Peyer's patch (tissue), 4 donors: ENCODE results near the gene AXDND1. TPM values are rescaled to one million over a fixed set of nuclear protein-coding genes. Genes with fewer than 3 reads are reported as not detected.
A peak's percentile ranks its signal among the peaks of the same experiment; 100 is the strongest.

Experiments
- DNase-seq, 3 donors: peaks; one replicate each; pipeline ENCODE4 v3.0.0-alpha.2; 2017 to 2019
- H3K27ac ChIP-seq, 4 donors: fragments of 200-600 bp; sonication (generic); one replicate each; pipeline ENCODE4 v1.5.1; 2016 to 2019
- H3K27me3 ChIP-seq, 2 donors: fragments of 200-600 bp; sonication (generic); one replicate each; pipeline ENCODE4 v1.5.1; 2019
- H3K36me3 ChIP-seq, 3 donors: fragments of 200-600 bp; sonication (generic); one replicate each; pipeline ENCODE4 v1.5.1; 2016 to 2019
- H3K4me1 ChIP-seq, 4 donors: fragments of 200-600 bp; sonication (generic); one replicate each; pipeline ENCODE4 v1.5.1; 2016 to 2019
- H3K4me3 ChIP-seq, 4 donors: fragments of 200-600 bp; sonication (generic); 1 replicate in 3 of 4; 2 replicates in 1 of 4; pipeline ENCODE4 v1.5.1; 2016 to 2019; ENCODE audit warnings: mild to moderate bottlenecking in 1 of 4
- H3K9me3 ChIP-seq, 4 donors: fragments of 200-600 bp; sonication (generic); one replicate each; pipeline ENCODE4 v1.5.1; 2016 to 2019; ENCODE audit warnings: mild to moderate bottlenecking in 1 of 4
- POLR2A ChIP-seq, 2 donors: fragments of 450-650 bp; IDR thresholded peaks; one replicate each; pipeline ENCODE4 v1.5.1; 2017; ENCODE audit warnings: antibody characterized with exemption in 2 of 2, mild to moderate bottlenecking in 2 of 2, moderate library complexity in 2 of 2
- total RNA-seq, 4 donors: library from RNA; depleted of rRNA; stranded (reverse); fragments of >200 nt; gene quantifications; one replicate each; pipeline ENCODE4 v1.1.0, GENCODE V29; 2016
- TF ChIP-seq, protein P1 (sequence below), 6 experiments: fragments of 450-650 bp in 4 of 6; fragments of 200-600 bp in 2 of 6; sonication (generic) in 1 of 6; IDR thresholded peaks; one replicate each; pipeline ENCODE4 v1.5.1; 2017 to 2019; ENCODE audit warnings: antibody characterized with exemption in 6 of 6, mild to moderate bottlenecking in 3 of 6, moderate library complexity in 1 of 6

Gene AXDND1
- total RNA-seq, 4 donors from 2014 or later = 0.35 to 0.94 TPM; not detected in 2

DNA sequence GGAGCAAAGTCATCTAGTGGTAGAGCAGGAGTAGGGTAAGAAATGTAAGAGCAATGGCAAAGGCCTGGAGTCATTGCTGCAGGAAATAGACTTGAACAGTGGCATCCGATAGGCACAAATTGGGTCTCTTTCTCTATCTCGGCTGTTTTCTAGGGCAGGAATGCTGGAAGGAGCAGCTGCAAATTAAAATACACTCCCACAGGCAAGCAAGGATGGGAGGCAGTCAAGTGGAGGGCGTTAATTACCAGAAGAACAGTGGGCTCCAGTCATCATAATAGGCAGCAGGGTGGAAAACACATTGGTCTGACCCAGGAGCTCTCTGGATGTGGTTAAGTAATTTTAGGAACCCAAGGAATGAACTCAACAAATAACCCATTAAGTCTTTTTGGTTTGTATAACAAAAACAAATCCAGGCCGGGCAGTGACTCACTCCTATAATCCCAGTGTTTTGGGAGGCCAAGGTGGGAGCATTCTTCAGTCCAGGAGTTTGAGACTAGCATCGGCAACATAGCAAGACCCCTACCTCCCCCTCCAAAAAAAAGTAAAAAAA, 218.1 kb downstream of the AXDND1 start:
- H3K4me1 ChIP-seq = no peaks in the 10 kb centered on the region
- no peak for DNase-seq
- H3K27me3 ChIP-seq = no peaks in the 10 kb centered on the region
- H3K27ac ChIP-seq = no peak overlapping the region
- no peak overlapping the region for H3K4me3 ChIP-seq
- TF ChIP-seq, protein P1, sequence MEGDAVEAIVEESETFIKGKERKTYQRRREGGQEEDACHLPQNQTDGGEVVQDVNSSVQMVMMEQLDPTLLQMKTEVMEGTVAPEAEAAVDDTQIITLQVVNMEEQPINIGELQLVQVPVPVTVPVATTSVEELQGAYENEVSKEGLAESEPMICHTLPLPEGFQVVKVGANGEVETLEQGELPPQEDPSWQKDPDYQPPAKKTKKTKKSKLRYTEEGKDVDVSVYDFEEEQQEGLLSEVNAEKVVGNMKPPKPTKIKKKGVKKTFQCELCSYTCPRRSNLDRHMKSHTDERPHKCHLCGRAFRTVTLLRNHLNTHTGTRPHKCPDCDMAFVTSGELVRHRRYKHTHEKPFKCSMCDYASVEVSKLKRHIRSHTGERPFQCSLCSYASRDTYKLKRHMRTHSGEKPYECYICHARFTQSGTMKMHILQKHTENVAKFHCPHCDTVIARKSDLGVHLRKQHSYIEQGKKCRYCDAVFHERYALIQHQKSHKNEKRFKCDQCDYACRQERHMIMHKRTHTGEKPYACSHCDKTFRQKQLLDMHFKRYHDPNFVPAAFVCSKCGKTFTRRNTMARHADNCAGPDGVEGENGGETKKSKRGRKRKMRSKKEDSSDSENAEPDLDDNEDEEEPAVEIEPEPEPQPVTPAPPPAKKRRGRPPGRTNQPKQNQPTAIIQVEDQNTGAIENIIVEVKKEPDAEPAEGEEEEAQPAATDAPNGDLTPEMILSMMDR (IDR thresholded peaks at IDR 0.05) = no peak
- no peak for TF ChIP-seq POLR2A (IDR thresholded peaks at IDR 0.05)
- no peaks in the 10 kb centered on the region for H3K9me3 ChIP-seq
- H3K36me3 ChIP-seq = no peaks in the 10 kb centered on the region

DNA sequence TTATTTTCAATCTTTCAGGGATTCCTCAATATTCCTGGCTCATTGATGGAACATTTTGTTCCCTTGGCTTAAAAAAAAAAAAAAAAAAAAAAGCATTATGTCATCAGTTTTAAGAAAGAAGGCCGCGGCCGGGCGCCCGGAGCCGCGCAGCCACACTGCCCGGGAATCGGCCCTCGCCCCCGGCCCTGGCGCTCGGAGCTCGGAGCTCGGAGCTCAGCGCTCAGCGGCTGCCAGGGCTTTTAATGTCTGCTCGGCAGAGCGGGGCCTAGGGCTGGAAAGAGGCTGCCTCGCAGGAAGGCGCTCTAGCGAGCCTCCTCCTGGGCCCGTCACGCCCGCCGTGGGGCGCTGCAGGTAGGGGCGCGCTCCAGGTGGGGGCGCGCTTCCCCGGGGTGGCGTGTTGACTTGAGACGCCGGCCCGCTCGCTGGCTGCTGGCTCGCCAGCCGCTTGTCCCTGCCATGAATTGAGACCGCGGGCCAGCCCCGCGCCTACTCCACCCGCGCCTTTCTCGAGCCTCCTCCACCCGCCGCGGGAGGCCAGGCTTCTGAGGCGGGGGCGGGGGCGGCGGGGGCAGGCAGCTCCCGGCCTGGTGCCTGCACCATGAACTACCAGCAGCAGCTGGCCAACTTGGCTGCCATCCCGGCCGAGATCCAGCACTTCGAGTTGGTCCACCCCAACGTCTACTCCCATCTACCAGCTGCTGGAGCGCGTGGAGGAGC, 220.5 kb downstream of the AXDND1 start:
- DNase-seq = peak in 2 of 3 donors; percentile 55 to 80
- no peaks in the 10 kb centered on the region for H3K9me3 ChIP-seq
- peak overlapping the region in 3 of 4 donors; percentile 16 to 47 (median 42) for H3K4me3 ChIP-seq
- H3K36me3 ChIP-seq = no peaks in the 10 kb centered on the region
- peak overlapping the region; percentile 38 to 74 (median 48) for H3K27ac ChIP-seq
- peaks cover 0 to under 1% (median 0%) of the 10 kb centered on the region in 4 donors for H3K4me1 ChIP-seq
- no peak for TF ChIP-seq POLR2A (IDR thresholded peaks at IDR 0.05)
- TF ChIP-seq, protein P1 (IDR thresholded peaks at IDR 0.05) = peak in 4 of 6 experiments; percentile 32 to 56 (median 52)
- H3K27me3 ChIP-seq = no peaks in the 10 kb centered on the region

DNA sequence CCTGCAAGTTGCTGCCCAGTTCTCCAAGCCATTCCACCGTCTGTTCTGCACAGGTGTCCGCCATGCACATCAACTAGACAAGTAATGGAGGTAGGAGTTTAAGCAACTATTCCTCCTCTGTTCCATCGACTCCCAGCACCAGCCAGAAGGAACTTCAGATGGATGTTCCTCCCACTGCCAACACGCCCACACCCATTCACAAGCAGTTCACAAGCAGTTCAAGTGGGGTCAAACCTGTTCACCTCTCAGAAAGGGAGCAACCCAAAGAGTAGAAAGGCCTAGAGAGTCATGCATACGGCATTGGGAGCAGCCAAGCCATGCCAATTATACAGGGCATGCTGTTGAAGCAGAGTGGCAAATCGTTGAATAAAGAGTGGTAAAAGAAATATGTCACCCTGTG, 221.6 kb downstream of the AXDND1 start:
- peaks cover 0 to 8% (median 0%) of the 10 kb centered on the region in 4 donors for H3K4me1 ChIP-seq
- peaks cover 0 to 4% (median 0%) of the 10 kb centered on the region in 4 donors for H3K9me3 ChIP-seq
- no peaks in the 10 kb centered on the region for H3K36me3 ChIP-seq
- no peak overlapping the region for H3K27ac ChIP-seq
- no peak for TF ChIP-seq POLR2A (IDR thresholded peaks at IDR 0.05)
- TF ChIP-seq, protein P1 (IDR thresholded peaks at IDR 0.05) = no peak
- no peaks in the 10 kb centered on the region for H3K27me3 ChIP-seq
- H3K4me3 ChIP-seq = no peak overlapping the region
- DNase-seq = no peak

DNA sequence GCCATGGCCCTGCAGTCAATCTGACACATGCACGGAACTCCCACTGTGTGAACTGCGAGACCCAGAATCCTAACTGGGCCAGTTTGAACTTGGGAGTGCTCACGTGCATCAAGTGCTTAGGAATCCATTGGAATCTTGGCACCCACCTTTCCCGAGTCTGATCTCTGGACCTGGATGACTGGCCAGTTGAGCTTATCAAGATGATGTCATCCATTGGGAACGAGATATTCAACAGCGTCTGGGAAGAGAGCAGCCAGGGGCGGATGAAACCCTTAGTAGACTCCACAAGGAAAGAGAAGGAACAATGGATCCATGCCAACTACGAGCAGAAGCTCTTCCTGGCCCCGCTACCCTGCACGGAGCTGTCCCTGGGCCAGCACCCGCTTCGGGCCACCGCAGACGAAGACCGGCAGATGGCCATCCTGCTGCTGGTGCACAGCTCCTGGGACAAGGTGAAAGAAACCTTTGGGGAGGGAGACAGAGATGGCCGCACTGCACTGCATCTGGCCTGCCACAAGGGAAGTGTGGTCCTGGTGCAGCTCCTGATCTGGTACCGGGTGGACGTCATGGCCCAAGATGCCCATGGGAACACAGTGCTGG, 222.8 kb downstream of the AXDND1 start:
- Histone ChIP-seq H3K9me3 (peaks cover 0 to 4% (median 0%) of the 10 kb centered on the region in 4 donors), H3K36me3 (no peaks in the 10 kb centered on the region), H3K27me3 (no peaks in the 10 kb centered on the region), H3K27ac (no peak overlapping the region), H3K4me1 (peaks cover 0 to 8% (median 0%) of the 10 kb centered on the region in 4 donors), H3K4me3 (no peak overlapping the region)
- no peak for TF ChIP-seq POLR2A (IDR thresholded peaks at IDR 0.05)
- TF ChIP-seq, protein P1 (IDR thresholded peaks at IDR 0.05) = no peak
- no peak for DNase-seq

DNA sequence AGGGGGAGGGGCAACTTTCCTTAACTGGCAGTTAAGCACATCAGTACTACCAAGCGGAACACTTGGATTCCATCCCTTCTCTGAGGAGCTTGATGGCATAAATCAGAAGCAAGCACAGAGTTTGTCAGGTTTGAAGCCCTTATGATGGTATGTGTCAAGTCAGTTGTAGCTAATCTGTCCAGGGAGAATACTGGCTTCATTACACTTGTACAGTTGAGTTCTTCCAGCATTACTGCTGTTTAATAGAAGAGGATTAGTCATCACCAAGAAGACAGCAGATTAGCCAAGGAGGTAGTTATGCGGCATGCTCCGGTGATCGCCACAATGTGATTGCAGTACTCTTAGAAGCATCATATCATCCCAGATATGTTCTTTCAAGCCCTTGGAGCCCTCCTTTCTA, 223.7 kb downstream of the AXDND1 start:
- Histone ChIP-seq H3K4me1 (peaks cover 0 to 8% (median 0%) of the 10 kb centered on the region in 4 donors), H3K27me3 (no peaks in the 10 kb centered on the region), H3K27ac (no peak overlapping the region), H3K4me3 (no peak overlapping the region), H3K9me3 (peaks cover 0 to 4% (median 0%) of the 10 kb centered on the region in 4 donors), H3K36me3 (no peaks in the 10 kb centered on the region)
- DNase-seq = no peak
- TF ChIP-seq POLR2A (IDR thresholded peaks at IDR 0.05) = no peak

DNA sequence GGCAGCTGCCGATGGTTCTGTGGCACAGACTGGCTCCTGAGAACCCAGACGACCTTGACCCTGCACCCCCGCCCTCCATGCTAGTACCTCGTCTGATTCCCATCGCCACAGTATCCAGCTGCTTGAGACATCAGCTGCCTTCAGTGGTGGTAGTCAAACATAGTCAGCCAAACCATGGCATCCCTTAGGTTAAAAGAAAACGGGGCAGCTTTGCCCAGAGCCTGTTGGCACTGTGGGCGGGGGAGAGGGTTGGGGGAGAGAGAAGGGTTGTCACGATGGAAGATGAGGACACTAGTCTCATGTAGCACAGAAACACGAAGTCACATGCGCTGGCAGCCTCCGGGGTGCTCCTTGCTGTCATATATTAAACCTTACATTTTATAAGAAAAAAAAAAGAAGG, 224.9 kb downstream of the AXDND1 start:
- Histone ChIP-seq H3K27me3 (no peaks in the 10 kb centered on the region), H3K4me1 (peaks cover 0 to 8% (median 0%) of the 10 kb centered on the region in 4 donors), H3K36me3 (no peaks in the 10 kb centered on the region), H3K4me3 (no peak overlapping the region), H3K27ac (no peak overlapping the region), H3K9me3 (peaks cover 0 to 4% (median 0%) of the 10 kb centered on the region in 4 donors)
- no peak for TF ChIP-seq POLR2A (IDR thresholded peaks at IDR 0.05)
- TF ChIP-seq, protein P1 (IDR thresholded peaks at IDR 0.05) = no peak
- no peak for DNase-seq
